ENCODE measurements around the gene ASB2. TPM values are rescaled to one million over a fixed set of nuclear protein-coding genes. Genes with fewer than 3 reads are reported as not detected.

The ASB2 gene
- total and polyA plus RNA-seq, 2 of the 4 experiments (the other 2 are of a cell fraction) = 0.54 to 0.77 TPM

DNA sequence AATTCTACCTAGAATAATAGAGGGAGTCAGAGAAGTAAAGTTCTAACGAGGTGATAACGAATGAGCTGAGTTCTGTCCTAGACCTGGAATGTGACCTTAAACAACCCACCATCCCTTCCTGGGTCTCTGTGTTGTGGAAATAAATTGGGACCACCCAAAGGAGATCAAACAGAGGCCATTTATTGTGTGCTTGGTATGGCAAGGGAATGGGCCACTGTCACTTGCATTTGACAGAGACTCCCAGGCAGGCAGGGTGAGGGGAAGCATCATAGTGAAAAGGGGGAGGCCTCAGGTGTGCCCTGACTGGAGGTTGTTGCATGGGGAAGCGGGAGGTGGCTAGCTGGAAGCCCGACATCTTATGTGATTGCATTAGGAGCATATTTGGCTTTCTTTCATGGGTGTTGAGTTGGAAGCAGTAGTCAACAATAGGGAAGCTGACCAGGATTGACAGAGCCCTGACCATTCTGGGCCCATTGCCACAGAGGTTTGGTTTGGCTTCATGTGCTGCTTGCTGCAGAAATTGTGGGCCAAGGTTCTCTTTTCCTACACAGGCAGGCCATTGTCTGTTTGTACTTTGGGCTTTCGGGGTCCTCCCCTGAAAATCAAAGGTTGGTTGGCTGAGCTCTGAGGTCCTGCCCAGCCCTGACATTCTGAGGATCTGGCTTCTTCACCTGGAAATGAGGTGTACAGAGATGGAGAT lies 66.8 kb downstream of the ASB2 start:
- no TSS peak for BruUV-seq (replicated peaks)
- Histone ChIP-seq H2AFZ (replicated peaks; ENCODE audit: low read length, poor library complexity) (no peak overlapping the region), H2BK120ac (ENCODE audit: low read depth, low read length) (no peak overlapping the region), H3K9ac (ENCODE audit: low read depth, low read length) (no peak overlapping the region), H4K5ac (ENCODE audit: low read depth, low read length) (no peak overlapping the region), H2AK9ac (replicated peaks; ENCODE audit: low read depth, low read length, poor library complexity) (no peak overlapping the region), H4K8ac (ENCODE audit: low read depth in 2 of 2, low read length in 2 of 2) (no peak overlapping the region), H3K27me3 (ENCODE audit: control insufficient read depth, insufficient read depth, low read length) (peaks cover 5% of the 10 kb centered on the region; the same call in 1 of the 2 replicates), H3K56ac (ENCODE audit: extremely low read depth, insufficient read depth, low read length) (no peak overlapping the region), H4K20me1 (ENCODE audit: insufficient read depth, low read length) (no peaks in the 10 kb centered on the region), H3K9me1 (ENCODE audit: insufficient read depth, low read length) (no peaks in the 10 kb centered on the region), H3K79me1 (ENCODE audit: low read depth in 1 of 2, low read length in 2 of 2) (no peaks in the 10 kb centered on the region), H3K27ac (ENCODE audit: insufficient read depth, low read length) (no peak overlapping the region), H3K18ac (ENCODE audit: low read depth, low read length) (no peak overlapping the region), H3K9me3 (ENCODE audit: control insufficient read depth, insufficient read depth, low read length) (peaks cover 3% of the 10 kb centered on the region; the same call in 1 of the 2 replicates), H3K14ac (replicated peaks; ENCODE audit: low read depth, low read length) (no peak overlapping the region), H2AK5ac (ENCODE audit: low read depth, low read length) (no peak overlapping the region), H4K91ac (ENCODE audit: insufficient read depth, low read depth, low read length) (no peak overlapping the region), H3K4ac (ENCODE audit: low read depth, low read length) (no peak overlapping the region), H2BK5ac (ENCODE audit: low read depth, low read length, poor library complexity, severe bottlenecking) (no peak overlapping the region), H3K4me2 (ENCODE audit: low read depth, low read length) (no peak overlapping the region), H2BK20ac (ENCODE audit: low read depth, low read length) (no peak overlapping the region), H3K4me3 (ENCODE audit: insufficient read depth, low read depth, low read length) (no peak overlapping the region), H2BK15ac (ENCODE audit: low read depth, low read length) (no peak overlapping the region), H3K36me3 (ENCODE audit: control insufficient read depth, insufficient read depth, low read length) (no peaks in the 10 kb centered on the region), H3K23ac (ENCODE audit: low read depth, low read length) (no peak overlapping the region), H3K4me1 (ENCODE audit: control insufficient read depth, insufficient read depth, low read length) (no peaks in the 10 kb centered on the region)
- dilution Hi-C loops (cut with HindIII; ENCODE audit: low sequenced_read_pairs, unreplicated experiment) = no loop called here
- no peak for TF ChIP-seq MXI1 (IDR thresholded peaks at IDR 0.05; ENCODE audit: borderline replicate concordance, low read depth, low read length)
- TF ChIP-seq CEBPB (IDR thresholded peaks at IDR 0.05; ENCODE audit: low read depth, low read length) = no peak
- no peak for TF ChIP-seq NFE2L2 (IDR thresholded peaks at IDR 0.05; ENCODE audit: low read depth, low read length)
- TF ChIP-seq POLR2A (IDR thresholded peaks at IDR 0.05; ENCODE audit: low read depth, low read length) = no peak
- TF ChIP-seq RAD21 (IDR thresholded peaks at IDR 0.05; ENCODE audit: low read length) = no peak
- no peak for TF ChIP-seq SMC3 (IDR thresholded peaks at IDR 0.05; ENCODE audit: low read depth, low read length)
- no peak for TF ChIP-seq MAFK (IDR thresholded peaks at IDR 0.05; ENCODE audit: low read depth, low read length)
- TF ChIP-seq, protein P1, sequence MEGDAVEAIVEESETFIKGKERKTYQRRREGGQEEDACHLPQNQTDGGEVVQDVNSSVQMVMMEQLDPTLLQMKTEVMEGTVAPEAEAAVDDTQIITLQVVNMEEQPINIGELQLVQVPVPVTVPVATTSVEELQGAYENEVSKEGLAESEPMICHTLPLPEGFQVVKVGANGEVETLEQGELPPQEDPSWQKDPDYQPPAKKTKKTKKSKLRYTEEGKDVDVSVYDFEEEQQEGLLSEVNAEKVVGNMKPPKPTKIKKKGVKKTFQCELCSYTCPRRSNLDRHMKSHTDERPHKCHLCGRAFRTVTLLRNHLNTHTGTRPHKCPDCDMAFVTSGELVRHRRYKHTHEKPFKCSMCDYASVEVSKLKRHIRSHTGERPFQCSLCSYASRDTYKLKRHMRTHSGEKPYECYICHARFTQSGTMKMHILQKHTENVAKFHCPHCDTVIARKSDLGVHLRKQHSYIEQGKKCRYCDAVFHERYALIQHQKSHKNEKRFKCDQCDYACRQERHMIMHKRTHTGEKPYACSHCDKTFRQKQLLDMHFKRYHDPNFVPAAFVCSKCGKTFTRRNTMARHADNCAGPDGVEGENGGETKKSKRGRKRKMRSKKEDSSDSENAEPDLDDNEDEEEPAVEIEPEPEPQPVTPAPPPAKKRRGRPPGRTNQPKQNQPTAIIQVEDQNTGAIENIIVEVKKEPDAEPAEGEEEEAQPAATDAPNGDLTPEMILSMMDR (conservative IDR thresholded peaks at IDR 0.05; ENCODE audit: low read depth, low read length) = no peak
- TF ChIP-seq RCOR1 (IDR thresholded peaks at IDR 0.05; ENCODE audit: insufficient replicate concordance, low read length) = no peak
- TF ChIP-seq, protein P2, sequence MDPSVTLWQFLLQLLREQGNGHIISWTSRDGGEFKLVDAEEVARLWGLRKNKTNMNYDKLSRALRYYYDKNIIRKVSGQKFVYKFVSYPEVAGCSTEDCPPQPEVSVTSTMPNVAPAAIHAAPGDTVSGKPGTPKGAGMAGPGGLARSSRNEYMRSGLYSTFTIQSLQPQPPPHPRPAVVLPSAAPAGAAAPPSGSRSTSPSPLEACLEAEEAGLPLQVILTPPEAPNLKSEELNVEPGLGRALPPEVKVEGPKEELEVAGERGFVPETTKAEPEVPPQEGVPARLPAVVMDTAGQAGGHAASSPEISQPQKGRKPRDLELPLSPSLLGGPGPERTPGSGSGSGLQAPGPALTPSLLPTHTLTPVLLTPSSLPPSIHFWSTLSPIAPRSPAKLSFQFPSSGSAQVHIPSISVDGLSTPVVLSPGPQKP (IDR thresholded peaks at IDR 0.05; ENCODE audit: borderline replicate concordance, low read depth, low read length) = no peak
- no peak for TF ChIP-seq BHLHE40 (IDR thresholded peaks at IDR 0.05; ENCODE audit: low read depth, low read length)
- no peak for TF ChIP-seq FOS (IDR thresholded peaks at IDR 0.05; ENCODE audit: low read depth, low read length)
- no peak for TF ChIP-seq RFX5 (IDR thresholded peaks at IDR 0.05; ENCODE audit: low read depth, low read length)
- no peak for TF ChIP-seq MAZ (IDR thresholded peaks at IDR 0.05; ENCODE audit: borderline replicate concordance, low read depth, low read length)
- TF ChIP-seq CHD1 (IDR thresholded peaks at IDR 0.05; ENCODE audit: low read depth, low read length) = no peak
- TF ChIP-seq, protein P3, sequence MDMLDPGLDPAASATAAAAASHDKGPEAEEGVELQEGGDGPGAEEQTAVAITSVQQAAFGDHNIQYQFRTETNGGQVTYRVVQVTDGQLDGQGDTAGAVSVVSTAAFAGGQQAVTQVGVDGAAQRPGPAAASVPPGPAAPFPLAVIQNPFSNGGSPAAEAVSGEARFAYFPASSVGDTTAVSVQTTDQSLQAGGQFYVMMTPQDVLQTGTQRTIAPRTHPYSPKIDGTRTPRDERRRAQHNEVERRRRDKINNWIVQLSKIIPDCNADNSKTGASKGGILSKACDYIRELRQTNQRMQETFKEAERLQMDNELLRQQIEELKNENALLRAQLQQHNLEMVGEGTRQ (IDR thresholded peaks at IDR 0.05; ENCODE audit: low read depth, low read length) = no peak
- intact Hi-C loops (cut with micrococcal nuclease) = no loop called here
- ChIA-PET CTCF (no interaction called here), POLR2A (ENCODE audit: unreplicated experiment) (no interaction called here)
- in situ Hi-C loops (cut with MboI; ENCODE audit: low sequenced_read_pairs) = no loop called here
- no peak for ATAC-seq (ENCODE audit: low read depth)
- WGBS, 2 experiments (ENCODE audit: extremely low coverage in 2 of 2, insufficient read length in 1 of 2) = no CpG with 5 or more reads among the region's 5 CpGs
- no peak for DNase-seq

All from IMR-90 (cell line).